HL-60/S4 treated with retinoic acid at 250 ng/mL for 4 days and 3 days (cell line): ENCODE data around the gene ZKSCAN4.

Source experiments
- in situ Hi-C: fragments of 300-500 bp; cut with MboI; formaldehyde crosslinking; loops from 2 replicates; pipeline ENCODE4 v1.7.0; 2022; ENCODE audit warnings: low sequenced_read_pairs

The ZKSCAN4 gene

GRCh38 chr6:28209753-28210535, 42.1 kb downstream of the ZKSCAN4 start:
- in situ Hi-C loops, result no loop called here

GRCh38 chr6:28208111-28208659, 43.9 kb downstream of the ZKSCAN4 start:
- in situ Hi-C loops, result no loop called here

- in situ Hi-C loops, result no loop called here
Observed at GRCh38 chr6:28207510-28208110, 44.5 kb downstream of the ZKSCAN4 start.

- in situ Hi-C loops, result no loop called here
Observed at GRCh38 chr6:28206928-28207509, 45.0 kb downstream of the ZKSCAN4 start.

- in situ Hi-C loops, result no loop called here
Observed at GRCh38 chr6:28206527-28206926, 45.5 kb downstream of the ZKSCAN4 start.

GRCh38 chr6:28205879-28206278, 46.2 kb downstream of the ZKSCAN4 start:
- in situ Hi-C loops, result no loop called here

GRCh38 chr6:28203201-28203600, 48.9 kb downstream of the ZKSCAN4 start:
- in situ Hi-C loops, result no loop called here

- in situ Hi-C loops, result no loop called here
Observed at GRCh38 chr6:28200020-28200419, 52.0 kb downstream of the ZKSCAN4 start.
